MM.1S (cell line): ENCODE data around the gene NTRK2.

Experiments
- EZH2 ChIP-seq: fragments of 300-600 bp; sonication (generic); optimal IDR thresholded peaks from 2 replicates; pipeline ENCODE3; 2017; ENCODE audit warnings: low read depth, mild to moderate bottlenecking, antibody characterized with exemption, low read length, mixed read lengths
- TF ChIP-seq, protein P1 (sequence below): fragments of 300-600 bp; sonication (generic); IDR thresholded peaks from 2 replicates; pipeline ENCODE4 v1.5.1; 2016; ENCODE audit warnings: antibody characterized with exemption, low read length, mixed read lengths

DNA sequence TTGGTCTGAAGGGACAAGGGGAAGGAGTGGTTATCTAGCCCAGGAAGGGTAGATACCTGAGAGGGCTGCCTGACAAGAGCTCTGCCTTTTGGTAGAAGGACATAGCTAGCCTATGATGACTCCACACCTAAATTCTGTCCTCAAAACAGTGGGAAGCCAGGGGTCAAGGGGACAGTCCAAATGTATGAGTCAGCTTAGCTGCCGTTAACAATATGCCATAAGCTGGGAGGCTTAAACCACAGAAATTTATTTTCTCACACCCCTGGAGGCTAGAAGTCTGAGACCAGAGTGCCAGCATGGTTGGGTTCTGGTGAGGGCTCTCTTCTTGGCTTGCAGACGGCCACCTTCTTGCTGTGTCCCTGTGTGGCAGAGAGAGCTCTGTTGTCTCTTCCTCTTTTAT lies 306.4 kb downstream of the NTRK2 start:
- TF ChIP-seq, protein P1, sequence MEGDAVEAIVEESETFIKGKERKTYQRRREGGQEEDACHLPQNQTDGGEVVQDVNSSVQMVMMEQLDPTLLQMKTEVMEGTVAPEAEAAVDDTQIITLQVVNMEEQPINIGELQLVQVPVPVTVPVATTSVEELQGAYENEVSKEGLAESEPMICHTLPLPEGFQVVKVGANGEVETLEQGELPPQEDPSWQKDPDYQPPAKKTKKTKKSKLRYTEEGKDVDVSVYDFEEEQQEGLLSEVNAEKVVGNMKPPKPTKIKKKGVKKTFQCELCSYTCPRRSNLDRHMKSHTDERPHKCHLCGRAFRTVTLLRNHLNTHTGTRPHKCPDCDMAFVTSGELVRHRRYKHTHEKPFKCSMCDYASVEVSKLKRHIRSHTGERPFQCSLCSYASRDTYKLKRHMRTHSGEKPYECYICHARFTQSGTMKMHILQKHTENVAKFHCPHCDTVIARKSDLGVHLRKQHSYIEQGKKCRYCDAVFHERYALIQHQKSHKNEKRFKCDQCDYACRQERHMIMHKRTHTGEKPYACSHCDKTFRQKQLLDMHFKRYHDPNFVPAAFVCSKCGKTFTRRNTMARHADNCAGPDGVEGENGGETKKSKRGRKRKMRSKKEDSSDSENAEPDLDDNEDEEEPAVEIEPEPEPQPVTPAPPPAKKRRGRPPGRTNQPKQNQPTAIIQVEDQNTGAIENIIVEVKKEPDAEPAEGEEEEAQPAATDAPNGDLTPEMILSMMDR: no peak
- no peak for TF ChIP-seq EZH2
